ENCODE results near the gene THOC1. TPM values are rescaled to one million over a fixed set of nuclear protein-coding genes. Genes with fewer than 3 reads are reported as not detected.
A peak's percentile ranks its signal among the peaks of the same experiment; 100 is the strongest.

The THOC1 gene
- total and polyA plus RNA-seq, 12 donors = 7.7 to 64.3 (median 10.0) TPM

DNA sequence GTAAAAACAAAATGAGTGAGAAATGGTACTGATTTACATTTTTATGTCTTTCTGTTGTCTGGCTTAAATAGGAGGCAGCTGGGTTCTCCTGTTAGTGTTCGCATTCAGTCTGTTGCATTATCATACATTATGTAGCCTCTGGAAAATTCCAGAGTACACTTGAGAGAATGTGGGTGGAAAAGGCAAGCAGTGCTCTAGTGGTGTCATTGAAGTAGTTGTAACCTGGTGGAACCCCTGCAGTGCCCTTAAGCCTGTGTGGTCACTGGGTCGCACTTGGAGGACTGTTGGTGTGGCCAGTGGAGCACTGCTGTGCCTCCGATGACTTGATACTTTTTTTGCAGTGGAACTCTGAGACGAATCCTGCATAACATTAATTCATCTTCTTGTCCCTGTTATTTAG is 57.1 kb downstream of the THOC1 start:
- WGBS, 2 donors = 94 to 95% methylated on average over 4 of the region's 4 CpGs
- TF ChIP-seq, protein P1, sequence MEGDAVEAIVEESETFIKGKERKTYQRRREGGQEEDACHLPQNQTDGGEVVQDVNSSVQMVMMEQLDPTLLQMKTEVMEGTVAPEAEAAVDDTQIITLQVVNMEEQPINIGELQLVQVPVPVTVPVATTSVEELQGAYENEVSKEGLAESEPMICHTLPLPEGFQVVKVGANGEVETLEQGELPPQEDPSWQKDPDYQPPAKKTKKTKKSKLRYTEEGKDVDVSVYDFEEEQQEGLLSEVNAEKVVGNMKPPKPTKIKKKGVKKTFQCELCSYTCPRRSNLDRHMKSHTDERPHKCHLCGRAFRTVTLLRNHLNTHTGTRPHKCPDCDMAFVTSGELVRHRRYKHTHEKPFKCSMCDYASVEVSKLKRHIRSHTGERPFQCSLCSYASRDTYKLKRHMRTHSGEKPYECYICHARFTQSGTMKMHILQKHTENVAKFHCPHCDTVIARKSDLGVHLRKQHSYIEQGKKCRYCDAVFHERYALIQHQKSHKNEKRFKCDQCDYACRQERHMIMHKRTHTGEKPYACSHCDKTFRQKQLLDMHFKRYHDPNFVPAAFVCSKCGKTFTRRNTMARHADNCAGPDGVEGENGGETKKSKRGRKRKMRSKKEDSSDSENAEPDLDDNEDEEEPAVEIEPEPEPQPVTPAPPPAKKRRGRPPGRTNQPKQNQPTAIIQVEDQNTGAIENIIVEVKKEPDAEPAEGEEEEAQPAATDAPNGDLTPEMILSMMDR (IDR thresholded peaks at IDR 0.05) = no peak
- Histone ChIP-seq H3K4me3 (no peak overlapping the region), H3K4me1 (no peaks in the 10 kb centered on the region), H3K27ac (no peak overlapping the region), H3K27me3 (no peaks in the 10 kb centered on the region), H3K36me3 (peaks cover 0 to 100% (median 54%) of the 10 kb centered on the region in 9 donors), H3K9me3 (no peaks in the 10 kb centered on the region)
- ATAC-seq (peak in 1 of 8 donors; percentile 35), DNase-seq (no peak)
- intact Hi-C loops (cut with DNase I) = loop anchor here in 1 of 10 donors (5.0 kb wide), 1 partner anchor 42 kb away; no protein-coding TSS in a partner anchor

GRCh38 chr18:210075-210474 is 57.8 kb downstream of the THOC1 start:
- H3K36me3 ChIP-seq = peaks cover 0 to 100% (median 54%) of the 10 kb centered on the region in 9 donors
- ATAC-seq (no peak), DNase-seq (no peak)
- H3K4me3 ChIP-seq = no peak overlapping the region
- H3K4me1 ChIP-seq = no peaks in the 10 kb centered on the region
- no peak overlapping the region for H3K27ac ChIP-seq
- intact Hi-C loops (cut with DNase I) = loop anchor here in 1 of 10 donors (5.0 kb wide), 1 partner anchor 42 kb away; no protein-coding TSS in a partner anchor
- H3K9me3 ChIP-seq = no peaks in the 10 kb centered on the region
- 94 to 95% methylated on average over 1 of the region's 1 CpG for WGBS, 2 donors
- TF ChIP-seq, protein P1 (IDR thresholded peaks at IDR 0.05) = no peak
- no peaks in the 10 kb centered on the region for H3K27me3 ChIP-seq

- Histone ChIP-seq H3K9me3 (no peaks in the 10 kb centered on the region), H3K27me3 (no peaks in the 10 kb centered on the region), H3K36me3 (peaks cover 0 to 98% (median 53%) of the 10 kb centered on the region in 9 donors), H3K4me1 (no peaks in the 10 kb centered on the region), H3K4me3 (no peak overlapping the region), H3K27ac (no peak overlapping the region)
- WGBS, 2 donors = 98 to 99% methylated on average over 2 of the region's 2 CpGs
- intact Hi-C loops (cut with DNase I) = no loop called here
- TF ChIP-seq, protein P1 (IDR thresholded peaks at IDR 0.05) = no peak
- ATAC-seq (no peak), DNase-seq (no peak)
Measured at GRCh38 chr18:199768-200167, 68.1 kb downstream of the THOC1 start.

DNA sequence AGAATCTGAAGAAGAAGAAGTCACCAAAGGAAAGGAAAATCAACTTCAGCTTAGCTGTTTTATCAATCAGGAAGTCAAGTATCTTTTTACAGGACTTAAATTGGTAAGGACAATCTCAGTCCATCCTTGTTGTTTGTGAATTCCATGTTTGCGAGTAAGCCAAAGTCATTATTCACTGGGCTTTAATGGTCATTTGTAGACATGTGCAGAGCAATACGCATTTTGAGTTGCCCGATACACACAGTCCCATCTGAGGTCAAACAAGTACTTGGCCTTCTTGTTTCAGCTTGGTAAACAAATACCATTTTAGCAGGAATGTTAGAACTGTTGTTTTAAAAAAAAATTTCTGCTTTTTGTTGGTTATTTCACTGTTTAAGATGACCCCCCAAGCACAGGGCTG is 68.6 kb downstream of the THOC1 start:
- ATAC-seq = no peak
- TF ChIP-seq, protein P1 (IDR thresholded peaks at IDR 0.05) = no peak

More for the DNA sequence above, 68.6 kb downstream of the THOC1 start:
- 98 to 99% methylated on average over 3 of the region's 3 CpGs for WGBS, 2 donors
- H3K27me3 ChIP-seq = no peaks in the 10 kb centered on the region
- no peaks in the 10 kb centered on the region for H3K4me1 ChIP-seq
- no peak overlapping the region for H3K4me3 ChIP-seq
- H3K36me3 ChIP-seq = peaks cover 0 to 98% (median 48%) of the 10 kb centered on the region in 9 donors
- H3K9me3 ChIP-seq = no peaks in the 10 kb centered on the region
- H3K27ac ChIP-seq = no peak overlapping the region
- intact Hi-C loops (cut with DNase I) = no loop called here
- no peak for DNase-seq
